Lung (tissue), 12 donors: ENCODE results near the gene POLD4. TPM values are rescaled to one million over a fixed set of nuclear protein-coding genes. Genes with fewer than 3 reads are reported as not detected.

Source experiments
- ATAC-seq: fragments of 200-7000 bp; cut with Tn5 transposase; one replicate; pipeline ENCODE4 v1.9.1; 2020; ENCODE audit warnings: moderate number of reproducible peaks; ENCODE audit not compliant: insufficient read depth, low FRiP score
- DNase-seq, 3 donors: peaks; one replicate each; pipeline ENCODE4 v3.0.0-alpha.2; 2013 to 2017
- H3K27ac ChIP-seq, 2 donors: one replicate each; pipeline ENCODE4 v1.5.1; 2013; ENCODE audit warnings: mild to moderate bottlenecking in 2 of 2, moderate library complexity in 2 of 2, control low read depth in 1 of 2, inconsistent platforms in 1 of 2, low read depth in 1 of 2, low read length in 1 of 2
- H3K27me3 ChIP-seq, 3 donors: one replicate each; pipeline ENCODE4 v1.5.1; 2013; ENCODE audit warnings: low read length in 2 of 3; ENCODE audit not compliant: control insufficient read depth in 3 of 3, insufficient read depth in 3 of 3
- H3K36me3 ChIP-seq, 4 donors: one replicate each; pipeline ENCODE4 v1.5.1; 2013; ENCODE audit warnings: low read length in 4 of 4, mild to moderate bottlenecking in 1 of 4, moderate library complexity in 1 of 4; ENCODE audit not compliant: control insufficient read depth in 4 of 4, insufficient read depth in 4 of 4
- H3K4me1 ChIP-seq, 5 donors: one replicate each; pipeline ENCODE4 v1.5.1; 2013; ENCODE audit warnings: low read length in 5 of 5, mild to moderate bottlenecking in 2 of 5, moderate library complexity in 1 of 5; ENCODE audit not compliant: control insufficient read depth in 5 of 5, insufficient read depth in 5 of 5
- H3K4me3 ChIP-seq: one replicate; pipeline ENCODE4 v1.5.1; 2013; ENCODE audit warnings: mild to moderate bottlenecking, control low read depth, moderate library complexity
- H3K9ac ChIP-seq, 2 donors: one replicate each; pipeline ENCODE4 v1.5.1; 2013; ENCODE audit warnings: low read length in 2 of 2, control low read depth in 1 of 2; ENCODE audit not compliant: insufficient read depth in 1 of 2
- H3K9me3 ChIP-seq, 4 donors: one replicate each; pipeline ENCODE4 v1.5.1; 2013; ENCODE audit warnings: low read length in 3 of 4, mild to moderate bottlenecking in 1 of 4, moderate library complexity in 1 of 4; ENCODE audit not compliant: control insufficient read depth in 4 of 4, insufficient read depth in 3 of 4
- WGBS, 2 donors: extraction: QIAGEN DNeasy Blood & Tissue Kit; methylation state at CpG; one replicate each; pipeline ENCODE4 v1.1.7; 2013; 5-methylcytosine and 5-hydroxymethylcytosine counted together
- polyA plus RNA-seq, 2 donors: library from polyadenylated mRNA; stranded (reverse); fragments of 200-250 nt; gene quantifications; one replicate each; pipeline ENCODE4 v1.2.1, GENCODE V29; 2013
- total RNA-seq, 2 donors: library from RNA; depleted of rRNA in 1 of 2; stranded (reverse); fragments of >200 nt in 1 of 2; gene quantifications; one replicate each; pipeline ENCODE4 v1.2.1, GENCODE V29; 2014 to 2021
- TF ChIP-seq, protein P1 (sequence below): IDR thresholded peaks from 2 replicates; pipeline ENCODE4 v1.5.1; 2012; ENCODE audit warnings: mild to moderate bottlenecking; ENCODE audit errors: control extremely low read depth, extremely low read depth
- donor health status: control.
- donor health status: control.
- donor health status: Bipolar disorder and iron deficiency.
- donor health status: healthy.
- donor health status: DM: yes; HTN: yes; CAD: no.

The POLD4 gene
- total and polyA plus RNA-seq, 4 donors = 27.4 to 183 (median 101) TPM

DNA sequence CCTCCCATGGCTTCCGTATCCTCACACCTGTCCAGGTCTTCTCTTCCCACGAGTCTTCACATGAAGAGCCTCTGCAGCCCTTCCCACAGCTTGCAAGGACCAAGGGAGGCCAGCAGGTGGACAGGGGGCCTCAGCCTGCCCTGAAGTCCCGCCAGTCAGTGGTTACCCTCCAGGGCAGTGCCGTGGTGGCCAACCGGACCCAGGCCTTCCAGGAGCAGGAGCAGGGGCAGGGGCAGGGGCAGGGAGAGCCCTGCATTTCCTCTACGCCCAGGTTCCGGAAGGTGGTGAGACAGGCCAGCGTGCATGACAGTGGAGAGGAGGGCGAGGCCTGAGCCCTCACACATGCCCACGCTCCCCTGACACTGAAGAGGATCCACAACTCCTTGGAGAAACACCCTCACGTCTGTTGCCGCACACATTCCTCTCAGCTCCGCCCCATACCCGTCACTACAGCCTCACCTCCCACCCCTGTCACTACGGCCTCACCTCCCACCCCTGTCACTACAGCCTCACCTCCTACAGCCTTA lies 41.7 kb downstream of the POLD4 start:
- no peak overlapping the region for H3K27ac ChIP-seq

DNA sequence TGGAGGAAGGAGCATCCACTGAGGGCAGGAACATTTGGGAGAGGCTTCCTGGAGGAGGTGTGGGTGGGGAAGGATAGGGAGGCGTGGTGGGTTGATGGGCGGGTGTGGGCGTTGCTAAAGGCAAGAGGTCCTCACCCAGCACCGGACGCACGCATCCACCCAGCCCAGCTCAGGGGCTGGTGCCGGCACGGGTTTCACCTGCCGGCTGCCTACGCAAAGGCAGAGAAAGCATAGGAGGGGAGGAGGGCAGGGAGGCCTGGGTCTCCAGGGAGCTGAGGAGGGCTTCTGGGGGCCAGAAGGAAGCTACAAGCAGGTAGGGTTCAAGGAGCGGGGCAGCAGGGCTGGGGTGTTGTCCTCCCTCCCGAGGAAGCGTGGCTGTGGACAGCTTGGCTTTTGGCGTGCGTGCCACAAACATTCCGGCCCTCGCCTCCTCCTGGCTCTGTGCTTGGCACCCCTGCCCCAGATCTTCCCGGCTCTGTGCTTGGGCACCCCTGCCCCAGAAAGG lies 42.2 kb downstream of the POLD4 start:
- Histone ChIP-seq H3K27ac (no peak overlapping the region), H3K36me3 (peaks cover 0 to 39% (median 8%) of the 10 kb centered on the region in 4 donors)
- WGBS, 2 donors = 91 to 93% methylated on average over 18 of the region's 18 CpGs

More for the DNA sequence above, 41.7 kb downstream of the POLD4 start:
- TF ChIP-seq, protein P1, sequence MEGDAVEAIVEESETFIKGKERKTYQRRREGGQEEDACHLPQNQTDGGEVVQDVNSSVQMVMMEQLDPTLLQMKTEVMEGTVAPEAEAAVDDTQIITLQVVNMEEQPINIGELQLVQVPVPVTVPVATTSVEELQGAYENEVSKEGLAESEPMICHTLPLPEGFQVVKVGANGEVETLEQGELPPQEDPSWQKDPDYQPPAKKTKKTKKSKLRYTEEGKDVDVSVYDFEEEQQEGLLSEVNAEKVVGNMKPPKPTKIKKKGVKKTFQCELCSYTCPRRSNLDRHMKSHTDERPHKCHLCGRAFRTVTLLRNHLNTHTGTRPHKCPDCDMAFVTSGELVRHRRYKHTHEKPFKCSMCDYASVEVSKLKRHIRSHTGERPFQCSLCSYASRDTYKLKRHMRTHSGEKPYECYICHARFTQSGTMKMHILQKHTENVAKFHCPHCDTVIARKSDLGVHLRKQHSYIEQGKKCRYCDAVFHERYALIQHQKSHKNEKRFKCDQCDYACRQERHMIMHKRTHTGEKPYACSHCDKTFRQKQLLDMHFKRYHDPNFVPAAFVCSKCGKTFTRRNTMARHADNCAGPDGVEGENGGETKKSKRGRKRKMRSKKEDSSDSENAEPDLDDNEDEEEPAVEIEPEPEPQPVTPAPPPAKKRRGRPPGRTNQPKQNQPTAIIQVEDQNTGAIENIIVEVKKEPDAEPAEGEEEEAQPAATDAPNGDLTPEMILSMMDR = no peak
- 84 to 91% methylated on average over 15 of the region's 15 CpGs for WGBS, 2 donors
- Histone ChIP-seq H3K9ac (no peak overlapping the region), H3K36me3 (peaks cover 0 to 39% (median 8%) of the 10 kb centered on the region in 4 donors), H3K4me3 (no peak overlapping the region), H3K9me3 (no peaks in the 10 kb centered on the region), H3K4me1 (no peaks in the 10 kb centered on the region), H3K27me3 (no peaks in the 10 kb centered on the region)
- DNase-seq (no peak), ATAC-seq (no peak)

DNA sequence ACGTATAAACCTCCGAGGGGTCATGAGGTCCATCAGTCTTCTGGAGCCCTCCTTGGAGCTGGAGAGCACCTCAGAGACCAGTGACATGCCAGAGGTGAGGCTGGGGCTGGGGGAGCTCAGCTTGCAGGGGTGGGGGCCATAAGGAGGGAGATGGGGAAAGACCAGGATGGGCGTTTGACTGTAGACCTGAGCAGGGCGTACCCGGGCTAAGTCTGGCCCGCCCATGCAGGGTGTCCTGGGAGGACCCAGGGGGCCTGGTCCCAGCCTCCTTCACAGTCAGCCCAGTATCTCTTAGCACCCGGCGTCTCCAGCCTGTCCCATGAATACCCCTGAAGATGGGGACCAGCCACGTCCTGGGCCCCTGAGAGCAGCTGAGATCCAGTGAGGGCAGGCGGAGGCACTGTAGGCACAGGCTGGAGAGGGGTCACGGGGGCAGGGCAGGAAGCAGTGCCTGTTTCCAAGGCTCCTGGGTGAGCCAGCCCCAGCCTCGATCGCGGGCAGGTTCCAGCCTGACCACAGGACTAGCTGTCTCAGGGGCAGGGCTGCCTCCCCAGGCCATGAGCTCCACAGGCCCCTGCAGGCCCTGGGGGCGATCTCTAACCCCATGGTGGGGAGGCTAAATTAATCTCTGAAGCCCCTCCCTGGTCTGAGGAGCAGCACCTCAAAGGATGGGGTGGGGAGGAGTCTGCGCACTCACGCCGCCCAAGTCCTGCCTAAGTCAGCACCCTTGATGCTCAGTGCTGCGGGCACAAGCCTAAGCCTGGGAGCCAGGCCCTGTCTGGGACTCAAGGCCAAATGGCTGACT lies 42.9 kb downstream of the POLD4 start:
- Histone ChIP-seq H3K9me3 (no peaks in the 10 kb centered on the region), H3K27me3 (no peaks in the 10 kb centered on the region), H3K4me1 (no peaks in the 10 kb centered on the region), H3K36me3 (peaks cover 0 to 39% (median 8%) of the 10 kb centered on the region in 4 donors), H3K4me3 (no peak overlapping the region), H3K27ac (no peak overlapping the region), H3K9ac (no peak overlapping the region)
- TF ChIP-seq, protein P1 = no peak
- no peak for DNase-seq
- ATAC-seq = peak; percentile 10
- 91 to 92% methylated on average over 19 of the region's 19 CpGs for WGBS, 2 donors

More for the DNA sequence above, 42.2 kb downstream of the POLD4 start:
- no peak for ATAC-seq
- H3K4me3 ChIP-seq = no peak overlapping the region
- TF ChIP-seq, protein P1 = no peak
- no peaks in the 10 kb centered on the region for H3K4me1 ChIP-seq
- no peaks in the 10 kb centered on the region for H3K27me3 ChIP-seq
- no peak overlapping the region for H3K9ac ChIP-seq
- no peak for DNase-seq
- no peaks in the 10 kb centered on the region for H3K9me3 ChIP-seq
